Subcutaneous adipose tissue (tissue), 4 donors: ENCODE data around the gene TUBGCP2. TPM values are rescaled to one million over a fixed set of nuclear protein-coding genes. Genes with fewer than 3 reads are reported as not detected.

ENCODE experiments used
- CTCF ChIP-seq: fragments of 450-650 bp; IDR thresholded peaks from one replicate; pipeline ENCODE4 v1.5.1; 2016; ENCODE audit warnings: low read depth, mild to moderate bottlenecking, control low read depth, antibody characterized with exemption, moderate library complexity
- total RNA-seq, 4 donors: library from RNA; depleted of rRNA; stranded (reverse); fragments of >200 nt; gene quantifications; one replicate each; pipeline ENCODE4 v1.1.0, GENCODE V29; 2016

The TUBGCP2 gene
- total RNA-seq, 4 donors from 2014 or later, result 24.5 to 43.9 (median 36.8) TPM

GRCh38 chr10:133285217-133285616 lies 23.5 kb downstream of the TUBGCP2 start:
- no peak for TF ChIP-seq CTCF

- TF ChIP-seq CTCF, result no peak
Observed at GRCh38 chr10:133283931-133284330, 24.7 kb downstream of the TUBGCP2 start.

- TF ChIP-seq CTCF, result no peak
Observed at GRCh38 chr10:133282846-133283390, 25.8 kb downstream of the TUBGCP2 start.

- TF ChIP-seq CTCF, result no peak
Observed at GRCh38 chr10:133281628-133282372, 26.9 kb downstream of the TUBGCP2 start.

GRCh38 chr10:133281084-133281483 lies 27.6 kb downstream of the TUBGCP2 start:
- no peak for TF ChIP-seq CTCF

GRCh38 chr10:133280391-133281059 lies 28.1 kb downstream of the TUBGCP2 start:
- no peak for TF ChIP-seq CTCF
